HG02840 (cell line): Measurements from ENCODE around the gene AKAP3.

Experiments
- ATAC-seq: cut with Tn5 transposase; IDR thresholded peaks from one replicate; pipeline ENCODE4 v1.9.1; 2021; ENCODE audit warnings: mild to moderate bottlenecking, moderate library complexity, moderate number of reproducible peaks; ENCODE audit not compliant: unreplicated experiment, low FRiP score

Gene AKAP3

DNA sequence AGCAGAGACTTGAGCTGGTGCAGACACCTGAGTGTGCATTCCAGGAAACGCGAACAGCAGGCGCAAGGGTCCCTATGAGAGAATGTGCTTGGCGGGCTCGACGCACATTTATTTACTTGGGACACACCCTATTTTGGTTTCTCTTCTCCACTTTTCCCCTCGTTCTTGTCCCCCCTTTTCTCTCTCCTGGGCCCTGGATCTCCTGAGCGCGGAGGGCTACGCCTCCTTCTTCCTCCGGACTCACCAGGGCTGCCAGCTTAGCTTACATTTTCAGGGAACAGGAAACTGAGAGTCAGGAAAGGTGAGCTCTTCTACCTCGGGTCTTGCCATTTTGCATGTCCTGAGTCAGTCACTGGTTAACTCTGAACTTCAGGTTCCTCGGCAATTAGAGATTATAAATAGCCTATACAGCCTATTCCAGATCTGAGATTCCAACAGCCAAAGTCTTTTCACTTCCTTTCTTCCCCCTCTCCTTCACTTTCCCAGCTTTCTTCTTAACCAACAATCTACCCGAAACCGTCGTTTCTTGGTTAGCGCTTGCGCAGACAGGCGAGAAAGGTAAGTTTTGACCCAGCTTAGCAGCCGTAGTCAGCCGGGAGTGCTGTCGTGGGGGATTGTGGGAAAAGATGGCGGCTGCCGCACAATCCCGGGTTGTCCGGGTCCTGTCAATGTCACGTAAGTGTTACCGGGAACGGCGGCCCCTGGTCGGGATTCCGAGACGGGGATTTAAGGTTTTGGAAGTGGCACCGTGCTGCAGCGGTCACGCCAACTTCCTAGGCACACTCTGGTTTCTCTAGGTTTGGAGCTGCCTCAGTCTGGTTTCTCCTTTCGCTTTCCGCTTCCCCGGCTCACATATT, at the start of gene AKAP3, which contains the start of gene NDUFA9:
Gene AKAP3, minus strand, starts transcription at position 551 of the 857 bp plus-strand sequence. CDS start 10,855 bp downstream, outside the sequence.
Gene NDUFA9, plus strand, starts transcription at position 614 of the 857 bp plus-strand sequence. Its CDS starts 13 bp downstream, at position 627.
- peak; percentile 88 for ATAC-seq

DNA sequence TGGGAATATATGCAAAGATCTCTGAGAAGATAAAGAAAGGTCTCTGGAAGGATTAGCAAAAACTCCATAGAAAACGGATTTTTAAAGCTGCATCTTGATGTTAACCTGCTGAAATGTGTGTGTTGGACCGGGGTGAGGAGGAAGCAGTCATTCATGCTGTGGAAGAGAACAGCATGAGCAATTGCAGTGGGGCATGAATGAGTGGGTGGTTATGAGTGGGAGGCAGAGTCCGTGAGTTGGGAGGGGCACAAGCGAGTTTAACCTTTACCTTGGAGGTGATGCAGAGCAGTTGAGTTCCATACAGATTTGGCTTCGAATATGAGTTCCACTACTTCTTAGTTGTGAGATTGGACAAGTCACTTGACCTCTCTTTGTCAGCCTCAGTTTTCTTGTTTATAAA, 41.9 kb upstream of the AKAP3 start:
- no peak for ATAC-seq

DNA sequence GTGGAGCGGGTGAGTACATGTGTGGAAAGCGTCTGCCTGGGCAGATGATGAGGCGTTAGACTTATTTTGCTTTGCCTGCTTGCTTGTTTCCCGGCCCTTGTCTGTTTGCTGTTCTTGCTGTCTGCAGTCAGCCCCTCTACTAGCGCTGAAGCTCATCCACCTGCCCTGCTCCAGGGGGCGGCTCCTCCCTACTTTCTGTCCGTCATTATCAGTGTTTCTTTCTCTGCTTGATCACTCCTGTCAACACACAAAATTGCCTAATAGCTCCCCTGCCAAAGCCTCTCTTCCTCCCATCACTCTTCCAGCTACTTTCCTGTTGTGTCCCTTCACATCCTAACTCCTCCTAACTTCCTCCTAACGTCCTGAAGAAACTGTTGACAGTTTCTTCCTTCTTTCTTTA, 36.5 kb upstream of the AKAP3 start:
- no peak for ATAC-seq

DNA sequence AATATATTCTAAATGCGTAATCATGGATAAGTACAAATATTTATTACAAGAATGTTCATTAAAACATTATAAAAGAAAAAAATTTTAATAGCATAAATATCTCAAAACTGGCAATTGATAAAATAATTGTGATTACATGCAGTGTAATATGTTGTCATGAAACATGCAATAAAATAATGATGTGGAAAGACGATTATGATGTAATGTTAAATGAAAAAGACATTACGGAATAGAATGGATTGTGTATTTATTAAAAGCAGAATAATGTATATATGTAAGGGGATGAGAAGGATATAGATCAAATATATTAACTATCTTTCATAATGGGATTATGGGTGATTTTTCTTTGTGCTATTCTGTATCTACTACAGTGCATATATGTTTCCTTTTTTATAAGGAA, 32.9 kb upstream of the AKAP3 start:
- no peak for ATAC-seq

DNA sequence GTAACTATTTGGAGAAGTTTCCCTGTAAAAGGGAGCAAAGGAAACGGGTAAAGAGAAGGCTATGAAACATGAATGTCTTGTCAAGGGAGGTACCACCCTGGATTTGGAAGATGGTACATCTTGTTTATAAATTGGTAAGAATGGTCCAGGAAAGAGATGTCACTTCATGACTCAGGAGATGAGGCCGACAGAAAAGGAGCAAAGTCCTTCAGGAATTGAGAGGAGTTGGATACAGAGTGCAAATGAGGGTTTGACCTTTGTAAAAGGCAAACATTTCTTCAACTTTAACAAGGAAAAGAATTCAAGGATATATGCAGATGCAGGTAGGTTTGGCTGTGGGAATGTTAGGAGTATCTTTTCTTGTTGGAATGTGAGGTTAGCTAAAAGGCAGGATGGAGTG, 30.9 kb upstream of the AKAP3 start:
- no peak for ATAC-seq

DNA sequence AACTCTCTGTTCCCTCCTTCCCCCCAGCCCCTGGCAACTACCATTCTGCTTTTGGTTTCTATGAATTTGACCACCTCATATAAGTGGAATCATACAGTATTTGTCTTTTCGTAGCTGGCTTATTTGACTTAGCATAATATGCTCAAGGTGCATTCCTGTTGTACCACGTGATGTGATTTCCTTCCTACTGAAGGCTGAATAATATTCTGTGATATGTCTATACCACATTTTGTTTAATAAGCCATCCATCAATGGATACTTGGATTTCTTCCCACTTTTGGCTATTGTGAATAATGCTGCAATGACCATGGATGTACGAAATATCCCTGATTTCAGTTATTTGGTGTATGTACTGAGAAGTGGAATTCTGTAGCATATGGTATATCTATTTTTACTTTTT, 16.4 kb upstream of the AKAP3 start:
- ATAC-seq = no peak

DNA sequence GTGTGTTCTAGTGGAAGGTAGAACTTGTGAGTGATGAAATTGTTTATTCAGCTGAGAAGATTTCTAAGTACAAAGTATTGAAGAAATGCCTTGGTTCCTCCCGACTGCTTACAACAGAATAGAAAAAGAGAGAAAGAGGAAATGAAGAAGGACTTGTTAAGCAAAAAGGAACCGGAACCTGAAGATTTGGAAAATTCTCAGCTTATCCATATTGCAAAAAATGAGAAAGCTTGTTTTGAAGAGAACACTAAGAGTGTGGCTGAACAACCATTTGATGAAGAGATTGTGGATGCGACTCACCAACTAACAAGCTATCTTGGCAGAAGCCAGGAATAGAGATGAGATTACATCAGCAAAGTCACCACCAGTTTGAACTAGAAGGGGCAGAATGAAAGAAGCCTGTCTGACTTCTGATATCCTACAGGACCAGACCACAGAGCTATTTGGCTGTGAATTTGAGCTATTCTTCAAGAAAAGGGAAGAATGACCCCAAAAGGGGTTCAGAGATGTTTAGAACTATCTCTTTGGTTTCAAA, 15.2 kb upstream of the AKAP3 start:
- ATAC-seq = no peak

DNA sequence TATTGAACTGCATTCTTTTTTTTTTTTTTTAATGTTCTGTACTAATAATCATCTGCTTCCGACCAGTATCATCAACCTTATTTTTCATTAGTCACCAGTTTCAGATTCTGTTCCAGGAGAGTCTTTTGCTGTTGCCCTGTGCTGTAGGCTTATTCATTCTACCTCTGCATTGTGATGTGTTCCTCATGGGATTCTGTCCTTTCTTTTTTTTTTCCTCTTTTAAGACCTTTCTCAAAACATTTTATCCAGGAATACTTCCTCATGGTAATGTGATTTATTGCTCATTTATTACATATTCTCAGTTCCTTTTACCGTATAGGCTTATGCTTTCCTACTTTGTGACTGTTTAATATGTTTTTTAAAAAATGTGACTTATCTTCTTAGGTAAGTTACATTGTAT, 4.8 kb upstream of the AKAP3 start:
- ATAC-seq = no peak

DNA sequence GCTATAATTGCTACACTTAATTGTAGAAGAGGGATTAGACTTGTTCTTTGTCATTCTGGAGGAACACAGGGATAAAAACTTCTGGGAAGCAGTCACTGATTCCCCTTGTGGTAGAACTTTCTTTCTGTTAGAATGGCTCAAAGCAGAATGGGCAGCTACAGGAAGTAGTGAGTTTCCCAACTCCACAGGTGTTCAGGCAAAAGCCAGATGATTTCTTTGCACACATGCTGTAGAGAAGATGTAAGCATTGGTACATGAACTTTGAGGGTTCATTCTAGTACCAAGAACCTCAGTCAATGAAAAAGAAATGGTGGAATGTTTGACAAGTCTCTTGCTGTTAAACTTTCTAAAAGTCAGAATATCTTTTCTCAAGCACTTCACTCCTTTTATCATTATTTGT, 4.4 kb upstream of the AKAP3 start:
- ATAC-seq = no peak

DNA sequence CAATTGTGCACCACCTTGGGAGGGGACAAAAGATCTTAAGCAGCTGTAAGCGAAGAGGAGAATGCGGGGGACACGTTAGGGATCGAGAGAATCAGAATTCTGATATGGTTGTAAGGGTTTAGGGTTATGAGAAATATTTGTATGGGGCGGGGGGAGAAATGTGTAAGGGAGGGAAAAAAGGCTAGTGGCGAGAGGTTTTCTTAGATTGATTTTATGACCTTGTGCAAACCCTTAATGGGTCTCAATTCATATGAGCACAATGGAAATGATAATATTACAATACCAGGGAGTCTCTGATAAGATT, 459 bp upstream of the AKAP3 start:
- no peak for ATAC-seq

DNA sequence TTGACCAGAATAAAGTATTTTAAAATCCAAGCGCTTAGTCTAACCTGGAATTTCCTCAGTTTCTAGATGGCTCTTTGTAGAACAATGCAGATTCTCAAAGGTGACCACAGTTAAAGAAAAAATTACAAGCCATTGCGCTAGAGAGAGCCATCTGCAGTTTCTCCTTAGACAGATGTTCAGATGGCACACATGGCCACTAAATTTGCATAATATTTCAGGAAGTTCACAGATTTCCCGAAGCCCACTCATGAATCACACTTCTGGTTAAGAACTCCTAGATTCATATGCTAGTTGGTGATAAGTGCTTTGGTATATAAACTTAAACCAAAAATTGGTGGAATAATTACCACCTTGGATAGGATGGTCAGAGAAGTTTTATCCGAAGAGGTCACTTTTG, 749 bp downstream of the AKAP3 start:
- peak; percentile 20 for ATAC-seq

DNA sequence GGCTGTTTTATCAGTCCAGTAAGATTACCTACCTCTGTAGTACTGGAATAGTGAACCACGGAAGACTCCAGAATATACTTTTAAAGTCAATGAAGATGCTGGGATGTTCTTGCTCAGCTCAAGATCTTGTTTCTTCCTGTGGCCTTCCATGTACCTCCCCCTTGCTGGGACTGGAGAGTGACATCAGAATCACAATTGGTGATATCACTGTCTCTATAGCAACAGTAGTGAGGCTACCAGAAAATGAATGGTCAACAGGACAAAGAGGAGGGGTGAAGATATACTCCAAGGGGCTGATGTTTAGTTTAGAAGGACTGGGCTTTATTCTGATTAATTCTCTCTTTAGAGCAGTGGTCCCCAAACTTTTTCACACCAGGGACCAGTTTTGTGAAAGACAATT, 3.8 kb downstream of the AKAP3 start:
- no peak for ATAC-seq

DNA sequence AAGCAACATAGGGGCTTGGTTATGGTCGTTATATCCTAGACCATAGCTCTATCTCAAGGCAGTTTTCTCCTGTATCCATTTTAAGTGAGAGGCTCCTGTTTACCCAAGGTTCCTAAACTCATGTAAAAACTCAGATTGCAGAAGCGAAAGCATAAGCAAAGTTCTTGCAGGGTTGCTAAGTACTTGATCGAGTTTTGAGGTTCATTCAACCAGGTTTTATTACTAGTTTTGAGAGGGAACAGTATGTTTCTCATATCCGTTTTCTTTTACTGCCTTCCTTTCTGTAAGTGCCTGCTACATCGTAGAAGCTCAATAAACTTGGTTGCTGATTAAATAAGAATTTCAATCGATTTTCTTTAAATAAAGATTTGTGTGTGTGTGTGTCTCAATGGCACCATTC, 5.1 kb downstream of the AKAP3 start:
- no peak for ATAC-seq

DNA sequence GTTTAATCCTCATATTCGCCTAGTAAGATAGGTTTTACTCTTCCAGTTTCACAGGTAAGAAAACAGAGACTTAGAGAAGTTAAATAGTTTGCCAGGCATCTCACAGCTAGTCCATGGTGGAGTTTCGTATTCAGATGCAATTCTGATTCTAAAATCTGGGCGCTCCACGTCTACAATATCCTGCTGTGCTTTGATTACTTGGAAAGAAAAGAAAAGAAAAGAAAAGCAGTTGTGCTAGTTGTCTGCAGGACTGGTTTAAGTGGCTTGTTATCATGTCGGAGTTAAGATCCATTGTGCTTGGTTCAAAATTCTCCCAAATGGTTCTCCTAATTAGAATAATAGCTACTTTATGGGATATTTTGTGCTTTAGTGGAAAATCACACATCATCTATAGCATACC, 18.6 kb downstream of the AKAP3 start:
- ATAC-seq = no peak

DNA sequence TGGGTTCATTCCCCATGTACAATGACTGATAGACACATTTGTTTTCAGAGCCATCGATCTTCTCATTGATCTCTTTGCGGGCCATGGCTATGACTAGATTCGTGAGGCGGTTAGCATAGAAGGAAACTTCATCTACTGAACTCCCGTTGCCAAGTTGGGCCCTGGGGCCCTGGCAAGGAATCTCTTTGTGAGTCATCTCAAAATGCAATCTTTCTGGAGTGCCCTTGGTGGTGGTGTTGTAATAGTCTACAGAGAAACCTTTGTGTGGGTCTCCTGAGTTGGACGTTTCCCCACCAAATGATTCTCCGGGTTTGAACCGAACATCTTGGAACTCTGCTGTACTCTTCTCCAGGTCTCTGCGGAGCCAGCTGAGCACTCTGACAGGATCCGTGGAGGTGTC, 20.4 kb downstream of the AKAP3 start:
- ATAC-seq = no peak

DNA sequence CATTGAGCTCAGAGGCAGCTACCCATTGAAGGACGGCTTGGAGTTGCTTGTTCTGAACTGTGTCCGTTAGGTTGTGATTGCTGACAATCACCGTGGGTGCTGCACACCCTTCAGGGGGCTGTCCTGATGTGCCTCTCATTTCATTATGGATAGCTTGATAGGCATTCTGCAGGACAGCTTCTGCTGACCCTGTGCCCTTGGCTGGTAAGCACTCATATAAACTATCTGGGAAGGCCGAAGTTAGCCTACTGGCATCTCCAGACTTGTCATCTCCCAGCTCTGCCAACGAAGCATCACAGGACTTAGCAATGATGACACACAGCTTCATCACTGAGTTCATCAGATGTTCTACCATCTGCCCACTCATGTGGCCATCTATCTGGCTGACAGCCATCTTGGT, 22.3 kb downstream of the AKAP3 start:
- ATAC-seq = no peak

DNA sequence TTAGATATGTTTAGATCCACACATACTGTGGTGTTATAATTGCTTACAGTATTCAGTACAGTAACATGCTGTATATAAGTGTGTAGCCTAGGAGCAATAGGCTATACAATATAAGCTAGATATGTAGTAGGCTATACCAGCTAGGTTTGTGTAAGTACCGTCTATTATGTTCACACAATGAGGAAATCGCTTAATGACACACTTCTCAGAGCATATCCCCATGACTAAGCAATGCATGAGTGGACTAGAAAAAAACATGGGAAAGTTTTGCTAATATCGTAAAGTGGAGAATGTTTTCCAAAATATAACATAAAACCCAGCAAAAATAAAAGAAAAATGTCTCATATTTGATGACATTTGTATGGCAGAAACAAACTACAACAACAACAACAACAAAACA, 27.3 kb downstream of the AKAP3 start:
- no peak for ATAC-seq

DNA sequence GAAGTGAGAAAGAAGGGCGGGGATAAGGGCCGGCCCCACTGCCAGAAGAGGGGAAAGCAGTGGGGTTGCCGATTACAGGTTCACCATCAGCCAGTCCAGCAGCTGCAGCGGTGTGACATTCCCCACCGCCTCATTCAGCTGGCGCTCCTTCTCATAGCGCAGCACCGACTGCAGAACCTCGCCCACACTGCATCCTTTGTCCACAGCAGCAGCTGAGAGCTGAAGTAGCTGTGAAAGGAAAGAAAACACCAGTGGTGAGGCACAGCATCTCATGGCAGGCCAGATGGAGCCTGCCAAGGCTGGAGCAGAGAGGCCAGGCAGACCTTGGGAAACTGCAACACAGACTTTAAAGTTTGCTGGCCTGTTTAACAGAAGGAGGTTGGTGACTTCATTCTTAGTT, 33.2 kb downstream of the AKAP3 start:
- no peak for ATAC-seq

DNA sequence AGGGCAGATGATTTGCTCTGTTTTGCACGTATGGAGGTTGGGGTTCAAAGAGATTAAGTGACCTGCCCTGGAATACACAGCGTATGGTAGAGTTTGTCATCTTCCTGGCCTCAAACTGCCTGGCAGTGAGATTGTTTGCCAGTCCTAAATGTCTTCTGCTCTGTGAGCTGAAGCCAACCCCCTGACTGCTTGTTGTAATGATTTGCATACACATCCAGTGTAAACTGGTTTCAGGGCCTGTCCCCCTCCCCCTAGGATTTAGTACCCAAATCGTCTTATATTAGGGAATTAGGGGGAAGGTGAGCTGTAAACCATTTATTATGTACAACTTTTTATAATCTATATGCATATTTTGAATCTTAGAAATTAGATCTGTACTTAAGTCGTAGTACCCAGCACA, 38.4 kb downstream of the AKAP3 start:
- no peak for ATAC-seq

DNA sequence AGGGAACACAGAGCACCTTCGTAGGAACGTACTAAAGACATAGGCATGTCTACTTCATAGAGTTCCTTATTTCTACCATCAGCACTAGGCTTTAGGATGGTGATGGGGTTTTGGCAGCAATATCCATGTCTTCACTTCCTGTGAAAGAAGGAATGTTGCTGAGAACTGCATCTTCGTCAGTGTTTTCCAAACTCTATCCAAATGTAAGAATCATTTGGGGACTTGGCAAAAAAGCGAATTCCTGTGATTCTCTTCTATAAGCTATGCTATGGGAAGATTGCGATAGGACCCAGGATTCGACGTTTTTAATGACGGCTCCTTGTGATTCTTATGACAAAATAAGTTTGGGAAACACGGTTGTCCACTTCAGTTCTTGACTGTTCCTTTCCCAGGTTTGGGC, 39.8 kb downstream of the AKAP3 start:
- no peak for ATAC-seq

DNA sequence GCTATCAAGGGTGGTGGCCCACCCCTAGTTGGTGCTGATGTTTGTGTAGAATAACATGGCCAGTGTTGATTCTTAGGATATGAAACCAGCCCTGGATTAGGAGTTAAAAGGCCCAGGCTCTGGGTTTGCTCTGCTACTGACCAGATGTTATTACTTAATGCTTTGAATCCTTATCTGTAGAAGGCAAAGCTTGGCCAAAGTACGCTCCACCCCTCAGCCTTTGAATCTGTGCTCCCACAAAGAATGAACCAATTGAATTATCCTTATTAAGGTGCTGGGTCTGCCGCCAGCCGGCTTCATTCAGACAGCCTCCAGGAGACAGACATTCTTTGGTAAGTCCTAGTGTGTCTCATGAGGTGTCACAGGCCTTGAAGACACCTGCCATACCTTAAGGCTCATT, 41.8 kb downstream of the AKAP3 start:
- no peak for ATAC-seq

DNA sequence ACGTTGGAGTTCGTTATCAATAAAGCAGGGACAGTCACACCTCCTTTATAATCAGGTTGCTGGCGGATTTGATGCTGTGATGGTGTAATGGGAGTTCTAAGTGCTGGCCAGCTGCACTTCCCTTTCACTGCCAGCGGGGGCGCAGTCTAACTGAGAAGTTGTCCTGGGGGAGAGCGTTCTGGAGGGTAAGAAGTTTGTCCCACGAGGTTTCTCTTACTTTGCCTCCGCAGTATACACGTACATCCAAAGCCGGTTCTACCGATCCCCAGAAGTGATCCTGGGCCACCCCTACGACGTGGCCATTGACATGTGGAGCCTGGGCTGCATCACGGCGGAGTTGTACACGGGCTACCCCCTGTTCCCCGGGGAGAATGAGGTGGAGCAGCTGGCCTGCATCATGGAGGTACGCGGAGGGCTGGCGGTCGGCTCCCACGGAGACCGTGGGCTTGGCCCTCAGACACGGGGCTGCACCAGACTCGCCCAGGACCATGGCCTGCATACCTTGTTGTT, 44.1 kb downstream of the AKAP3 start:
- ATAC-seq = peak; percentile 90
